Measurements from ENCODE around the gene MVD. TPM values are rescaled to one million over a fixed set of nuclear protein-coding genes. Genes with fewer than 3 reads are reported as not detected.
A peak's percentile ranks its signal among the peaks of the same experiment; 100 is the strongest.

MVD gene
- total RNA-seq, 1 donor from 2014 or later = 25.3 TPM

DNA sequence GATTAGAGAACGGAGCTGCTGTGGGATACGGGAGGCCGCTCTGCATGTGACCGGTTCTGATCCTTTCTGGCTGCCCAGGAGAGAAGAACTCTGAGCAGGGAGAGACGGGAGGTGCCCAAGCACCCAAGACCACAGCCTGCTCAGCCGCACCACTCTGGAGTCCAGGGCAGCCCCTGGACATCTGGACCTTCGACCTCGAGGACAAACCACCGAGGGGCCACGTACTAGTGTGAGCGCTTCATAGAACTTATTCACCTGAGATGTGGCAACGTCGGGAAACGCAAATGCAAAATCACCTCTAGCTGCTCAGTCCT, 37.4 kb upstream of the MVD start:
- intact Hi-C loops (cut with micrococcal nuclease) = no loop called here
- no peaks in the 10 kb centered on the region for H3K9me3 ChIP-seq (replicated peaks)
- DNase-seq = no peak
- peaks cover 58% of the 10 kb centered on the region for H3K4me1 ChIP-seq
- H3K36me3 ChIP-seq = peaks cover 33% of the 10 kb centered on the region
- H3K4me3 ChIP-seq = peak overlapping the region; percentile 48
- TF ChIP-seq, protein P1, sequence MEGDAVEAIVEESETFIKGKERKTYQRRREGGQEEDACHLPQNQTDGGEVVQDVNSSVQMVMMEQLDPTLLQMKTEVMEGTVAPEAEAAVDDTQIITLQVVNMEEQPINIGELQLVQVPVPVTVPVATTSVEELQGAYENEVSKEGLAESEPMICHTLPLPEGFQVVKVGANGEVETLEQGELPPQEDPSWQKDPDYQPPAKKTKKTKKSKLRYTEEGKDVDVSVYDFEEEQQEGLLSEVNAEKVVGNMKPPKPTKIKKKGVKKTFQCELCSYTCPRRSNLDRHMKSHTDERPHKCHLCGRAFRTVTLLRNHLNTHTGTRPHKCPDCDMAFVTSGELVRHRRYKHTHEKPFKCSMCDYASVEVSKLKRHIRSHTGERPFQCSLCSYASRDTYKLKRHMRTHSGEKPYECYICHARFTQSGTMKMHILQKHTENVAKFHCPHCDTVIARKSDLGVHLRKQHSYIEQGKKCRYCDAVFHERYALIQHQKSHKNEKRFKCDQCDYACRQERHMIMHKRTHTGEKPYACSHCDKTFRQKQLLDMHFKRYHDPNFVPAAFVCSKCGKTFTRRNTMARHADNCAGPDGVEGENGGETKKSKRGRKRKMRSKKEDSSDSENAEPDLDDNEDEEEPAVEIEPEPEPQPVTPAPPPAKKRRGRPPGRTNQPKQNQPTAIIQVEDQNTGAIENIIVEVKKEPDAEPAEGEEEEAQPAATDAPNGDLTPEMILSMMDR (IDR thresholded peaks at IDR 0.05; ENCODE audit: borderline replicate concordance) = no peak
- H3K27ac ChIP-seq (replicated peaks) = peak overlapping the region; percentile 85
- H3K27me3 ChIP-seq (ENCODE audit: low read depth) = no peaks in the 10 kb centered on the region

DNA sequence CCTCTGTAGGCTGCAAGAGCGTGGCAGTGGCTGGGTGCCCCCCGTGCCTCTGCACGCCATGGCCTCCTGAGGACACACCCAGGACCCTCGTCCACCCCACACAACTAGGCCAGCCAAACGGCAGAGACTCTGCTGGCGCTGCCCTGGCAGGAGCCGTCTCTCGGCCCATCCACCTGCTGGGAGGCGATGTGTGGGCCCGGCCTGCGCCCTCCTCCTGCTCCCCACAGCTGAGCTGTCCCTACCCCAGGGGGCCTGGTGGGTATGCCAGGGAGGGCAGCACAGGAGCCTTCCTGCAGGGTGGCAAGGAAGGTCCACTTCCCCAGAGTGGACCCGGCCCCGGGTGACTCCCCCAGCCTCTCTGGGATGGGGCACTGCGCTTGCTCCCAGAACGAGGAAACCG, 36.3 kb upstream of the MVD start:
- H3K4me3 ChIP-seq = no peak overlapping the region
- H3K9me3 ChIP-seq (replicated peaks) = no peaks in the 10 kb centered on the region
- H3K27ac ChIP-seq (replicated peaks) = no peak overlapping the region
- H3K4me1 ChIP-seq = peaks cover 47% of the 10 kb centered on the region
- TF ChIP-seq, protein P1 (IDR thresholded peaks at IDR 0.05; ENCODE audit: borderline replicate concordance) = no peak
- intact Hi-C loops (cut with micrococcal nuclease) = no loop called here
- H3K36me3 ChIP-seq = peaks cover 33% of the 10 kb centered on the region
- DNase-seq = no peak
- H3K27me3 ChIP-seq (ENCODE audit: low read depth) = no peaks in the 10 kb centered on the region

- Histone ChIP-seq H3K27ac (replicated peaks) (no peak overlapping the region), H3K4me3 (no peak overlapping the region), H3K27me3 (ENCODE audit: low read depth) (no peaks in the 10 kb centered on the region), H3K9me3 (replicated peaks) (no peaks in the 10 kb centered on the region), H3K4me1 (peaks cover 41% of the 10 kb centered on the region), H3K36me3 (peaks cover 33% of the 10 kb centered on the region)
- TF ChIP-seq, protein P1 (IDR thresholded peaks at IDR 0.05; ENCODE audit: borderline replicate concordance) = no peak
- intact Hi-C loops (cut with micrococcal nuclease) = no loop called here
- DNase-seq = no peak
These were observed 35.8 kb upstream of the MVD start for GRCh38 chr16:88698646-88699045.

GRCh38 chr16:88697831-88698615, 35.1 kb upstream of the MVD start:
- TF ChIP-seq, protein P1 (IDR thresholded peaks at IDR 0.05; ENCODE audit: borderline replicate concordance) = peak; percentile 55
- H3K27me3 ChIP-seq (ENCODE audit: low read depth) = no peaks in the 10 kb centered on the region
- H3K27ac ChIP-seq (replicated peaks) = no peak overlapping the region
- H3K9me3 ChIP-seq (replicated peaks) = no peaks in the 10 kb centered on the region
- no peak for DNase-seq
- intact Hi-C loops (cut with micrococcal nuclease) = no loop called here
- H3K36me3 ChIP-seq = peaks cover 33% of the 10 kb centered on the region
- peaks cover 35% of the 10 kb centered on the region for H3K4me1 ChIP-seq
- no peak overlapping the region for H3K4me3 ChIP-seq

DNA sequence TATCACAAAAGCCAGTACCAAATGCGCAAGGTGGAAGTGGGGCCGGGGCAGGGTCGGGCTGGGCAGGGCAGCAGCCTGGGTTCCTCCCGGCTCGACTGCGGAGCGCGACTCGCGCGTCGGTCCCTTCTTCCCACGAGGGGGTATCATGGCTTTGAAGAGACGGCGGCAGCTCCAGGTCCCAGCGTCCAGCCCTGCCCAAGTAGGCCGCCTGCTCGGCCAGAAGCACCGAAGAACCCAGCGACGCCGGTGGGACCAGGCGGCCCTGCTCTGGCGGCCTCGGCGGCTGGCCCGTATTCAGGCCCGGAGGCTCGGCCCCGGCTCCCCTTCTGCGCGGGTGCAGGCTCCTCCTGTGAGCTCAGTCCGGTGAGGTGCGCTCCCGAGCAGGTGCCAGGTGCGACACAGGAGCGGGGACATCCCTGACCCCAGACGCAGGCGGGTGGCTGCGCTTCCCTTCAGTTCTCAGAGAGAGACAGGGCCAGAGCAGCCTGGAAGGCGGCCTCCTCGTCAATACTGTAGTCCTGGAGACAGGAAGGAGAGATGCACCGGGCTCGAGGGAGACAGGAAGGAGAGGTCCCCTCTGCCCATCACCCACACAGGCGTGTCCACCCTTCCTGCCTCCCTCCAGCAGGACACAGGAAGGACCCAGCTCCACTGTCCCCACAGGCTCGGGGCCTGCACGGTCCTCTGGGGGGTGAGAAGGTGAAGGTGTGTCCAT, 34.4 kb upstream of the MVD start:
- Histone ChIP-seq H3K4me1 (peaks cover 28% of the 10 kb centered on the region), H3K27ac (replicated peaks) (no peak overlapping the region), H3K27me3 (ENCODE audit: low read depth) (no peaks in the 10 kb centered on the region), H3K9me3 (replicated peaks) (no peaks in the 10 kb centered on the region), H3K4me3 (no peak overlapping the region), H3K36me3 (peaks cover 33% of the 10 kb centered on the region)
- DNase-seq = no peak
- TF ChIP-seq, protein P1 (IDR thresholded peaks at IDR 0.05; ENCODE audit: borderline replicate concordance) = no peak
- intact Hi-C loops (cut with micrococcal nuclease) = no loop called here
